Heart left ventricle (tissue), 16 donors: ENCODE measurements around the gene ZNF77. TPM values are rescaled to one million over a fixed set of nuclear protein-coding genes. Genes with fewer than 3 reads are reported as not detected.
"Not testable (repeated sequence)": the region's sequence is repeated elsewhere in the genome, so short reads cannot be mapped to it uniquely, and the experiment has no call there.

Experiments used
- ATAC-seq, 4 donors: fragments of 200-7000 bp; cut with Tn5 transposase; one replicate each; pipeline ENCODE4 v1.9.1; 2020 to 2022; ENCODE audit warnings: moderate library complexity in 4 of 4, mild to moderate bottlenecking in 3 of 4, moderate number of reproducible peaks in 1 of 4
- DNase-seq, 5 donors: peaks; one replicate each; pipeline ENCODE4 v3.0.0-alpha.2; 2020
- H3K27ac ChIP-seq, 12 donors: fragments of 200-600 bp; sonication (generic) in 4 of 12; one replicate each; pipeline versions ENCODE4 v1.5.0 to v1.8.0; 2016 to 2022; ENCODE audit warnings: mild to moderate bottlenecking in 2 of 12
- H3K27me3 ChIP-seq, 9 donors: fragments of 200-600 bp; sonication (generic) in 2 of 9; one replicate each; pipeline versions ENCODE4 v1.5.1 to v1.8.0; 2016 to 2022; ENCODE audit warnings: mild to moderate bottlenecking in 3 of 9
- H3K36me3 ChIP-seq, 9 donors: fragments of 200-600 bp; sonication (generic) in 2 of 9; one replicate each; pipeline versions ENCODE4 v1.5.0 to v1.8.0; 2018 to 2022; ENCODE audit warnings: mild to moderate bottlenecking in 2 of 9
- H3K4me1 ChIP-seq, 12 donors: fragments of 200-600 bp; sonication (generic) in 4 of 12; one replicate each; pipeline versions ENCODE4 v1.5.0 to v1.8.0; 2016 to 2022; ENCODE audit warnings: mild to moderate bottlenecking in 3 of 12
- H3K4me3 ChIP-seq, 12 donors: fragments of 200-600 bp; sonication (generic) in 4 of 12; one replicate each; pipeline versions ENCODE4 v1.5.0 to v1.8.0; 2017 to 2022; ENCODE audit warnings: mild to moderate bottlenecking in 9 of 12, moderate library complexity in 4 of 12
- H3K9me3 ChIP-seq, 12 donors: fragments of 200-600 bp; sonication (generic) in 4 of 12; one replicate each; pipeline versions ENCODE4 v1.5.0 to v1.8.0; 2016 to 2022; ENCODE audit warnings: mild to moderate bottlenecking in 1 of 12
- CTCF ChIP-seq, 12 donors: fragments of 200-600 bp; sonication (generic) in 4 of 12; IDR thresholded peaks; one replicate each; pipeline versions ENCODE4 v1.5.0 to v1.8.0; 2018 to 2022; ENCODE audit warnings: antibody characterized with exemption in 12 of 12, mild to moderate bottlenecking in 5 of 12
- POLR2A ChIP-seq, 2 donors: fragments of 450-650 bp; IDR thresholded peaks; one replicate each; pipeline ENCODE4 v1.6.1; 2017; ENCODE audit warnings: antibody characterized with exemption in 2 of 2, mild to moderate bottlenecking in 2 of 2, moderate library complexity in 2 of 2
- WGBS, 4 donors: extraction: QIAGEN DNeasy Blood & Tissue Kit in 2 of 4; methylation state at CpG; one replicate each; pipeline versions ENCODE4 v1.1.5 to v1.1.7; 2013 to 2018; 5-methylcytosine and 5-hydroxymethylcytosine counted together
- intact Hi-C, 10 donors: fragments of 100-400 bp; cut with DNase I; formaldehyde crosslinking; loops; one replicate each; pipeline versions ENCODE4 v1.11.1 to v1.14.2; 2022
- polyA plus RNA-seq, 2 donors: library from polyadenylated mRNA; stranded (reverse); fragments of 200-250 nt; gene quantifications; one replicate each; pipeline ENCODE4 v1.2.3, GENCODE V29; 2013
- total RNA-seq, 9 donors: library from RNA; depleted of rRNA in 2 of 9; stranded (reverse); fragments of >200 nt in 2 of 9; fragmentation: NEBNext Ultra II Directional in 3 of 9; extraction: Animal tissue kit (Norgen Biotek cat#: 25700) in 3 of 9; gene quantifications; one replicate each; pipeline versions ENCODE4 v1.1.0 to v1.2.4, GENCODE V29; 2016 to 2023
- donor health status: ischemic (EF 13 %, LVEDD 7.1; RV severe dilation, severe dysfunction).
- donor health status: healthy with polysubstance abuse.
- donor health status: DM: no; HTN: yes; CAD: no.
- donor health status: DM: no; HTN: no; CAD: no.
- donor health status: ischemic (EF 25% LVEDD 6.9; RV normal size, moderate dysfunction).
- donor health status: ischemic (EF 25% LVEDD 5.7; RV mildly dilated, moderate dysfunction).
- donor health status: healthy.
- donor health status: DM: yes; HTN: yes; CAD: no.
- donor health status: ischemic (EF 35%, LVEDD 5.7; RV mildly dilated, moderate dysfunction).
- donor health status: nonischemic (EF 11% LVEDD 7.7; RV severe dilation, severe dysfunction).
- donor health status: DM: yes; HTN: yes; CAD: no.
- donor health status: PGD.
- donor health status: ischemic (EF 29% LVEDD 5.4; RV normal size, mild dysfunction).
- donor health status: nonischemic (EF 23%, LVEDD 6.1; RV moderate dilation, normal function).

Gene ZNF77
- total and polyA plus RNA-seq, 11 donors = 1.7 to 3.2 (median 2.3) TPM

- peak in 1 of 5 donors; percentile 10 for DNase-seq
- intact Hi-C loops = loop anchor here (2.0 to 10.0 kb wide), 4 partner anchors 42 to 60 kb away; partner anchors contain the start of gene ZNF57 (in 9 of the 10)
- no peak for ATAC-seq
- H3K9me3 ChIP-seq = no peaks in the 10 kb centered on the region
- peaks cover 0 to 5% (median 4%) of the 10 kb centered on the region in 9 donors for H3K36me3 ChIP-seq
- H3K4me3 ChIP-seq = peak overlapping the region; percentile 38 to 99 (median 80)
- 3 to 8% (median 3%) methylated on average over 9 to 23 of the region's 23 CpGs for WGBS, 4 donors
- TF ChIP-seq POLR2A (IDR thresholded peaks at IDR 0.05) (no peak), CTCF (IDR thresholded peaks at IDR 0.05) (no peak)
- no peaks in the 10 kb centered on the region for H3K27me3 ChIP-seq
- H3K27ac ChIP-seq = peak overlapping the region in 10 of 12 donors; percentile 57 to 97 (median 92)
- peaks cover 0 to 24% (median 14%) of the 10 kb centered on the region in 12 donors for H3K4me1 ChIP-seq
Observed at GRCh38 chr19:2944403-2944774, 382 bp downstream of the ZNF77 start.

- Histone ChIP-seq H3K27me3 (no peaks in the 10 kb centered on the region), H3K36me3 (peaks cover 0 to 15% (median 13%) of the 10 kb centered on the region in 9 donors), H3K9me3 (no peaks in the 10 kb centered on the region), H3K4me1 (peaks cover 0 to 16% (median 7%) of the 10 kb centered on the region in 12 donors), H3K27ac (no peak overlapping the region), H3K4me3 (no peak overlapping the region)
- WGBS, 4 donors = 87 to 92% (median 89%) methylated on average over 14 of the region's 14 CpGs
- intact Hi-C loops = loop anchor here in 9 of 10 donors (5.0 to 10.0 kb wide), 3 partner anchors 41 to 58 kb away; partner anchors contain the start of gene ZNF57 (in 8 of the 9)
- ATAC-seq (no peak), DNase-seq (no peak)
- TF ChIP-seq POLR2A (IDR thresholded peaks at IDR 0.05) (no peak), CTCF (IDR thresholded peaks at IDR 0.05) (no peak)
Observed at GRCh38 chr19:2942928-2943640, 1.7 kb downstream of the ZNF77 start.

GRCh38 chr19:2935863-2936262 lies 8.9 kb downstream of the ZNF77 start:
- ATAC-seq, H3K27ac ChIP-seq, DNase-seq, H3K27me3 ChIP-seq, H3K4me1 ChIP-seq, H3K4me3 ChIP-seq, intact Hi-C loops: not testable (repeated sequence)
- Histone ChIP-seq H3K36me3 (peaks cover 18 to 84% (median 59%) of the 10 kb centered on the region in 9 donors), H3K9me3 (peaks cover 0 to 56% (median 34%) of the 10 kb centered on the region in 12 donors)
- WGBS, 4 donors = 94 to 99% (median 98%) methylated on average over 4 of the region's 4 CpGs

DNA sequence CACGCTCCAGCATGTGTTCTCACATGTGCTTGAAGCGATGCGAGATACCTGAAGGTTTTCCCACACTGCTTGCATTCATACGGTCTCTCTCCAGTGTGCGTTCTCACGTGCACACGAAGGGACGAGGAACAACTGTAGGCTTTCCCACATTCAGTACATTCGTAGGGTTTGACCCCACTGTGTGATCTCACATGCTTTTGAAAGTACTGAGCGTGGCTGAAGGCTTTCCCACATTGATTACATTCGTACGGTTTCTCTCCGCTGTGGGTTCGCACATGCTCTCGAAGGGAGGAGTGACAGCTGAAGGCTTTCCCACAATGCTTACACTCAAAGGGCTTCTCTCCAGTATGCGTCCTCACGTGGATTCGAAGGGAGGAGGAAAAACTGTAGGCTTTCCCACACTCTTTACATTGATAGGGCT lies 11.3 kb downstream of the ZNF77 start:
- H3K36me3 ChIP-seq = peaks cover 18 to 81% (median 49%) of the 10 kb centered on the region in 9 donors
- H3K4me3 ChIP-seq = no peak overlapping the region

More for the DNA sequence above, 11.3 kb downstream of the ZNF77 start:
- TF ChIP-seq CTCF (IDR thresholded peaks at IDR 0.05) = no peak
- TF ChIP-seq POLR2A (IDR thresholded peaks at IDR 0.05) = no peak
- Histone ChIP-seq H3K27me3 (no peaks in the 10 kb centered on the region), H3K4me1 (no peaks in the 10 kb centered on the region), H3K9me3 (peaks cover 0 to 59% (median 34%) of the 10 kb centered on the region in 12 donors), H3K27ac (no peak overlapping the region)
- intact Hi-C loops = no loop called here
- WGBS, 4 donors = 98 to 99% (median 98%) methylated on average over 18 of the region's 18 CpGs
- no peak for DNase-seq
- no peak for ATAC-seq
